Right kidney (tissue), 1 donor: ENCODE data around the gene IL6ST.
"Not testable (repeated sequence)": the region's sequence is repeated elsewhere in the genome, so short reads cannot be mapped to it uniquely, and the experiment has no call there.

Experiments
- DNase-seq: peaks from one replicate; pipeline ENCODE4 v3.0.0-alpha.2; 2016

IL6ST gene

GRCh38 chr5:55969956-55970355 is 24.8 kb downstream of the IL6ST start:
- no peak for DNase-seq

- no peak for DNase-seq
These were observed 28.5 kb downstream of the IL6ST start for GRCh38 chr5:55966284-55966683.

- DNase-seq, result no peak
These were observed 29.2 kb downstream of the IL6ST start for GRCh38 chr5:55965525-55965924.

GRCh38 chr5:55960779-55961178 is 34.0 kb downstream of the IL6ST start:
- DNase-seq, result no peak

GRCh38 chr5:55959208-55959607 is 35.6 kb downstream of the IL6ST start:
- no peak for DNase-seq

GRCh38 chr5:55941154-55941553 is 53.6 kb downstream of the IL6ST start:
- not testable (repeated sequence) for DNase-seq

- DNase-seq, result not testable (repeated sequence)
These were observed 57.2 kb downstream of the IL6ST start for GRCh38 chr5:55937598-55937997.

- DNase-seq, result peak; percentile 27
These were observed 58.6 kb downstream of the IL6ST start for GRCh38 chr5:55936100-55936693.

GRCh38 chr5:55935371-55935770 is 59.4 kb downstream of the IL6ST start:
- DNase-seq, result no peak

GRCh38 chr5:55934720-55935119 is 60.0 kb downstream of the IL6ST start:
- DNase-seq, result no peak

GRCh38 chr5:55934115-55934613 is 60.6 kb downstream of the IL6ST start:
- DNase-seq, result no peak

GRCh38 chr5:55933377-55934114 is 61.2 kb downstream of the IL6ST start:
- no peak for DNase-seq

GRCh38 chr5:55932700-55933099 is 62.1 kb downstream of the IL6ST start:
- DNase-seq, result no peak

- no peak for DNase-seq
These were observed 65.6 kb downstream of the IL6ST start for GRCh38 chr5:55929020-55929799.

GRCh38 chr5:55927861-55928655 is 66.7 kb downstream of the IL6ST start:
- DNase-seq, result no peak

- DNase-seq, result no peak
These were observed 68.3 kb downstream of the IL6ST start for GRCh38 chr5:55926476-55926875.

- DNase-seq, result no peak
These were observed 69.1 kb downstream of the IL6ST start for GRCh38 chr5:55925712-55926111.

- DNase-seq, result no peak
These were observed 69.6 kb downstream of the IL6ST start for GRCh38 chr5:55925181-55925580.

- DNase-seq, result no peak
These were observed 70.0 kb downstream of the IL6ST start for GRCh38 chr5:55924744-55925143.

GRCh38 chr5:55923865-55924500 is 70.8 kb downstream of the IL6ST start:
- no peak for DNase-seq

GRCh38 chr5:55923177-55923771 is 71.5 kb downstream of the IL6ST start:
- DNase-seq, result peak; percentile 22
